ENCODE results near the gene EFNB2.

The EFNB2 gene

GRCh38 chr13:106550570-106551135 lies 15.2 kb upstream of the EFNB2 start:
- no peak for DNase-seq (ENCODE audit: low read depth)

- DNase-seq (ENCODE audit: low read depth), result no peak
These were observed 12.7 kb upstream of the EFNB2 start for GRCh38 chr13:106548064-106548696.

DNA sequence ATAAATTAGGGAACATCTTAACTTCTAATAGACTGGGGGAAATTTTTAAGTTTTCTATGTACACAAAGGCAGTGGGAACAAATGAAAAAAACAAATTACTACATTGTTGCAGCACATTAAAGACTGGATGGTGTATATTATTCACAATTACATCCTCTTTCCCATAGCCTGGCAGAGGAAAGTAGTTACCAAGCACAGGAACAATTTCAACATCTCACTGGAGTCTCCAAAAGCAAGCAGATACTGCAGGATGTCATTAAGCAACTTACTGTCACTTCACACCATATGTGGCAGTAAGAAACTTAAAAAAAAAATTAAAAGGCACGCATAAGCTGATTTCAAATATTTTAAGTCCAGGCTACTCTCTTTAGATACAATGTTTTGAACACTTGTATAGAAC lies 6.4 kb upstream of the EFNB2 start:
- DNase-seq (ENCODE audit: low read depth), result no peak

GRCh38 chr13:106540613-106541012 lies 5.2 kb upstream of the EFNB2 start:
- DNase-seq (ENCODE audit: low read depth), result no peak

- no peak for DNase-seq (ENCODE audit: low read depth)
These were observed 2.1 kb upstream of the EFNB2 start for GRCh38 chr13:106537521-106537920.

GRCh38 chr13:106536244-106537034 lies 977 bp upstream of the EFNB2 start:
- peak; percentile 70 for DNase-seq (ENCODE audit: low read depth)

GRCh38 chr13:106534639-106535551 lies 567 bp downstream of the EFNB2 start:
- DNase-seq (ENCODE audit: low read depth), result peak; percentile 14

DNA sequence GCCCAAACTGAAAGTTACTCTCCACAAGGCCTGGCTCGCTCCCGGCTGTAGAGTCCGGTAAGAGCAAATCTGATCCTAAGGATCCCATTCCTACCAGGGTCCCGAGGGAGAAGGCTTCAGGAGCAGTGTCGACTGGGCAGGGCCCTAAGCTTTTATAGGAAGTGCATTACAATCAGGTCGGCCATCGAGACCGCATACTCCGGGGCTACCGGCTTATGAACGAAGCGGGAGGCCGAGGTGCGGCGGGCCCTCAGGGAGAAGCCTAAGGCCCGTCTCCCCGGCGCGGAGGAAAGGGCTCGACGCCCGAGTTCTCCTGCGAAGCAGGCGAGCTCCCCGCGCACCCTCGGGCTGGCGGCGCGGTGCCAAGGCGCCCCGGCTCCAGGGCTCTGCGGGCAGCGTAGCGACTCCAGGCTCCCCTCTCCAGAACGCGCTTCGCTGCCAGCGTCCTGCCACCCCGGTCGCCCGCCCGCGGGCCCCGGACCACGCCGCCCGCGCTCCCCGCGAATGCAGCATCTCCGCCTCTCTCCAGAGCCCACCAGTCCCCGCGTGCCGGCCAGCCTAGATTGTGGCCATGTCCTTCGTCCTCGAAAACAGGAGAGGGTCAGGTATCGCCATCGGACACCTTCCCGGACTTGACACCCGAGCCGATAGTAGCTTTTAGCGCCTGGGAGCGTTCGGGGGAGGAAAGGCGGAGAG lies 1.4 kb downstream of the EFNB2 start:
- peak; percentile 56 for DNase-seq (ENCODE audit: low read depth)

- DNase-seq (ENCODE audit: low read depth), result peak; percentile 75
These were observed 2.1 kb downstream of the EFNB2 start for GRCh38 chr13:106533101-106533942.

DNA sequence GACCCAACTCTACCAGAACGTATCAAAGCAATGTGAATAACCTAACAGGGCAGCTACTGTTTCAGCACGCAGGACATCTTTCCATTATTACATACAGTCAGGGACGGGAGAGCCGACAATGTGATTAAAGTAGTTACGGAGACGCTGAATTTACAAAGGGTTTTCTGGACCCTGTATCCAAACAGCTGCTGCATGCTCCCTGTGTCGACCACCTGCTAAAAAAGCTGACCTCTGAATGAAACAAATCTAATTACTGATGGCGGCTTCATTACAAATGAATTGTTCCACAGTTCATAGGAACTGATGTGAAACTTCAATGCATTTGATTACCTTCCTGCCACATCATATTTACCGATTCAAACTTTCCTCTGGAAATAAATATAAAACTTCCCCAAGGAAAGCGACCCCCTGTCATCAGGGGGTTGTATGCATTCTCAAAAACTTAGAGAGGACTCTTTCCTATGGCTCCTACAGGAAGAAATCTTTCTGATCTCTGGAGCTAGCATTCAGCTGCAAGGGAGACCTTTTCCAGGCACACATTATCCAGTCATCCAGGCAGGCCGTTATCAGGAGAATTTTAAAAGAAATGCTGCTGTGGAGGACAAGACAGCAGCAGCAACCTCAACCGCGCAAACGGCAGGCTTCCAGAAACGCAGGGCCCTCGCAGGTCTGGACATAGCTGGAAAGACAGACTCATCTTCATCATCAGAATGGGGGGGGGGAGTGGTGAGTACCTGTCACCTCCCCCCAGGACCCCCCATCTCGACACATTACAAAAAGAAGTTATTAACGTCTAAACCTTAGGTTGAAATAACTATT lies 3.1 kb downstream of the EFNB2 start:
- no peak for DNase-seq (ENCODE audit: low read depth)

DNA sequence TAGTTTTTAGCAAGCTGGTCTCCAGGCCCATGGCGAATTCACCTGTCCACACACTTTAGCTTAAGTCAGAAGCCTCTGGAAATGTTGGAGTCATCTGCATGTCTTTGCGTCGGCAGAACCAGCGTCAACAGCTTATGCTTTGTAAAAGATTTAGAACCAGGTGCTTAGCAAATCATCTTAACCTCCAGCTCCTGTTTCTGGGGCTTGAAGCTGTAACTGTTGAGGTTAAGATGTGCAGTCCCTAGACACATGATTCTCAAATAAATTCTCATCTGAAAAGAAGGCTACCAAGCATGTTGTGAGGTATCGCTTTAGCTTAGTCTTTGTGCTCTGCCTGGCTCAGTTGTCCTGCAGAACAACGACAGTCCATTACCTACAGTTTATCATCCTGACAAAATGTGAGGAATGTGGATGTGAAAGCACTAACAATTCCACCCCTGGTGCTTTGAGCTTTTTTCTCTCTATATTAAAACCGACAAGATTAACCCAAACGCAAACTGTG lies 4.4 kb downstream of the EFNB2 start:
- no peak for DNase-seq (ENCODE audit: low read depth)

GRCh38 chr13:106530171-106530851 lies 5.2 kb downstream of the EFNB2 start:
- no peak for DNase-seq (ENCODE audit: low read depth)

DNA sequence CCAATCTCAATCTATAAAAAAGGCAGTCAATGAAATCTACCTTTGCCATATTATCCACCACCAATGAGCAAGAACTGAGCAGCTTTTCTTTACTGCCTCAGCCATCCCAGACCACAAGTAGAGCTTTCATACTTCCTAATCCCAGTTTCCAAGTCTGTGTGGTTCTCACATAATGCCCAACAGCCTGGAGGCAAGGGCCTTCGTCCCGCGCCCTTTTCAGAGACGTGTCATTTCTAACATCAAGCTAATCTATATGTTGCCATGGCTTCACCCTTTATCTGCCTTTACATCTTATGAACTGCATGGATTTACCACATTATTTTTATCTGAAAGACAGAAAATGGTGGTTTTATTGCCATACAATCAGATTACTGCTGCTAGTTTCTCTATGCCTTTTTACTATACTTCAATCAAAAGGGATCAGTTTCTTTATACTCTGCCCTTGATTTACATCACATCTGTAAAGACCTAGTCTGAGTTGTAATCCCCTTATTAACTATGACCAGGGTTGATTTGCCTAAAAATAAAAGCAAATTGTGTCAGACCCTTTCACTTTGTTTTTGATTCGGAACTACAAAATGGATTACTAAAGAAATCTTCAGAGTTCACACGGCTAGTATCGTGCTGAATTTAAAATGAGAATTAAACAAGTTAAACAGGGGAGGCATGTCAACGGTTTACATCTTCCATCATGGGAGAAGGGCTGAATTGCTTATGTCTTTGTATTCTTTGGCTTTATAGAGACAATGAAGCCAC lies 5.9 kb downstream of the EFNB2 start:
- no peak for DNase-seq (ENCODE audit: low read depth)

DNA sequence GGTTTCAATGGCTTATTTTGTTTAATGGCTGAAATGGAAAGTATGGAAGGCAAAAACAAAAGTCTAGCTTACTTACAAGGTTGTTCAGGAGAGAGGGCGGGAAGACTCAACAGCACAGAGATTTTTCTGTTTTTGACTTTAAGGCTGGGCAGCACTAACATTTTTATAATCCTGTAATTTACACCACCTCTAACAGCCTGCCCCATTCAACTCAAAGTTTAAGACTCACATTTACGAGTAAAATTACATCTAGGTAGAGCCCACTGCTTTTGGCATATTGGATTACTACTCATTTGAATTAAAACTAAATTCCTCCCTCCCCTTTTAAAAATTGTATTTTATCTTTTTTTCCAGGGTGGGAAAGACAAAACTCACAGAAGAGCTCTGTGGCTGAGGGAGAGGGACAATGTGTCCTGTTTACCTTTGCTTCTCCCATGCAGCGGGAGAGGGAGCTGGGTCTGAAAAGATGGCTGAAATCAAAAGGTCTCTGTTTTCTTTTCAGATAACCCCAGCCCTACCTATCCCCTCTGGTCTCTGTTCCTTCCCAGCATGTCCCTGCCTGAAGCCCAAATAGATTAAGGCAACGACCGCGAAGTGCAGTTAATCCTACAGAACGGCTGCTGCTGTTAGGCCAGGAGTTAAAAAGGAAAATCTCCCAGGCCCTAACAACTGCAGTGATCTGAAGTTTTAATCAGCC lies 6.6 kb downstream of the EFNB2 start:
- DNase-seq (ENCODE audit: low read depth), result no peak

DNA sequence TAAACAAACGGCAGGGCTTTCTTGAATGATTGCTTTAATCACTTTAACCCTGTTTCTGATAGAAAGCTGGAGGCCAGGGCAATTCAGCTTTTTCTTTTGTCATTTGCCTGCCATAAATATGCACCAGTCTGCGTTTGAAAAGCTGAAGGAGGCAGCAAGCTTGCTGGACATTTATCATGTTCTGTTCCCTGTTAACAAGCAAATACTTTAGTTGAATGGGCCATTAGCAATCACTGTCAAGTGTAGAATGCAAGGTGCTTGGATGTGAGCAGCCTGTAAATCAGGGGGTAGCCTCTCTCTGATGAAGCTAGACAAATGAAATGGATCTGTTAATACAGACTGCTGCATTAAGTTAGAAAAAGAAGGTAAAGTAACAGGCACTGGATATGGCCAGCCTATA lies 7.6 kb downstream of the EFNB2 start:
- no peak for DNase-seq (ENCODE audit: low read depth)

- no peak for DNase-seq (ENCODE audit: low read depth)
These were observed 8.0 kb downstream of the EFNB2 start for GRCh38 chr13:106527445-106527801.

- DNase-seq (ENCODE audit: low read depth), result no peak
These were observed 8.6 kb downstream of the EFNB2 start for GRCh38 chr13:106526738-106527444.

Measured in fibroblast of gingiva (primary cell).